ENCODE results near the gene MINDY2.

Gene MINDY2

GRCh38 chr15:58779554-58779953 is 8.5 kb downstream of the MINDY2 start:
- H3K27ac ChIP-seq (replicated peaks), result no peak overlapping the region
- TF ChIP-seq, protein P1, sequence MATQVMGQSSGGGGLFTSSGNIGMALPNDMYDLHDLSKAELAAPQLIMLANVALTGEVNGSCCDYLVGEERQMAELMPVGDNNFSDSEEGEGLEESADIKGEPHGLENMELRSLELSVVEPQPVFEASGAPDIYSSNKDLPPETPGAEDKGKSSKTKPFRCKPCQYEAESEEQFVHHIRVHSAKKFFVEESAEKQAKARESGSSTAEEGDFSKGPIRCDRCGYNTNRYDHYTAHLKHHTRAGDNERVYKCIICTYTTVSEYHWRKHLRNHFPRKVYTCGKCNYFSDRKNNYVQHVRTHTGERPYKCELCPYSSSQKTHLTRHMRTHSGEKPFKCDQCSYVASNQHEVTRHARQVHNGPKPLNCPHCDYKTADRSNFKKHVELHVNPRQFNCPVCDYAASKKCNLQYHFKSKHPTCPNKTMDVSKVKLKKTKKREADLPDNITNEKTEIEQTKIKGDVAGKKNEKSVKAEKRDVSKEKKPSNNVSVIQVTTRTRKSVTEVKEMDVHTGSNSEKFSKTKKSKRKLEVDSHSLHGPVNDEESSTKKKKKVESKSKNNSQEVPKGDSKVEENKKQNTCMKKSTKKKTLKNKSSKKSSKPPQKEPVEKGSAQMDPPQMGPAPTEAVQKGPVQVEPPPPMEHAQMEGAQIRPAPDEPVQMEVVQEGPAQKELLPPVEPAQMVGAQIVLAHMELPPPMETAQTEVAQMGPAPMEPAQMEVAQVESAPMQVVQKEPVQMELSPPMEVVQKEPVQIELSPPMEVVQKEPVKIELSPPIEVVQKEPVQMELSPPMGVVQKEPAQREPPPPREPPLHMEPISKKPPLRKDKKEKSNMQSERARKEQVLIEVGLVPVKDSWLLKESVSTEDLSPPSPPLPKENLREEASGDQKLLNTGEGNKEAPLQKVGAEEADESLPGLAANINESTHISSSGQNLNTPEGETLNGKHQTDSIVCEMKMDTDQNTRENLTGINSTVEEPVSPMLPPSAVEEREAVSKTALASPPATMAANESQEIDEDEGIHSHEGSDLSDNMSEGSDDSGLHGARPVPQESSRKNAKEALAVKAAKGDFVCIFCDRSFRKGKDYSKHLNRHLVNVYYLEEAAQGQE (IDR thresholded peaks at IDR 0.05; ENCODE audit: insufficient replicate concordance, low read depth), result no peak
- TF ChIP-seq SPI1 (IDR thresholded peaks at IDR 0.05; ENCODE audit: borderline replicate concordance, low read depth) (no peak), POLR2AphosphoS5 (IDR thresholded peaks at IDR 0.05; ENCODE audit: low read depth) (no peak), GABPA (IDR thresholded peaks at IDR 0.05; ENCODE audit: low read depth) (no peak)
- TF ChIP-seq, protein P2, sequence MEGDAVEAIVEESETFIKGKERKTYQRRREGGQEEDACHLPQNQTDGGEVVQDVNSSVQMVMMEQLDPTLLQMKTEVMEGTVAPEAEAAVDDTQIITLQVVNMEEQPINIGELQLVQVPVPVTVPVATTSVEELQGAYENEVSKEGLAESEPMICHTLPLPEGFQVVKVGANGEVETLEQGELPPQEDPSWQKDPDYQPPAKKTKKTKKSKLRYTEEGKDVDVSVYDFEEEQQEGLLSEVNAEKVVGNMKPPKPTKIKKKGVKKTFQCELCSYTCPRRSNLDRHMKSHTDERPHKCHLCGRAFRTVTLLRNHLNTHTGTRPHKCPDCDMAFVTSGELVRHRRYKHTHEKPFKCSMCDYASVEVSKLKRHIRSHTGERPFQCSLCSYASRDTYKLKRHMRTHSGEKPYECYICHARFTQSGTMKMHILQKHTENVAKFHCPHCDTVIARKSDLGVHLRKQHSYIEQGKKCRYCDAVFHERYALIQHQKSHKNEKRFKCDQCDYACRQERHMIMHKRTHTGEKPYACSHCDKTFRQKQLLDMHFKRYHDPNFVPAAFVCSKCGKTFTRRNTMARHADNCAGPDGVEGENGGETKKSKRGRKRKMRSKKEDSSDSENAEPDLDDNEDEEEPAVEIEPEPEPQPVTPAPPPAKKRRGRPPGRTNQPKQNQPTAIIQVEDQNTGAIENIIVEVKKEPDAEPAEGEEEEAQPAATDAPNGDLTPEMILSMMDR (IDR thresholded peaks at IDR 0.05; ENCODE audit: insufficient read depth, low read length), result no peak
- no peaks in the 10 kb centered on the region for H3K27me3 ChIP-seq (ENCODE audit: insufficient read depth, poor library complexity, severe bottlenecking)
- H3K4me3 ChIP-seq (replicated peaks; ENCODE audit: insufficient read depth, low read length), result no peak overlapping the region
- no peak for DNase-seq (ENCODE audit: low read depth in 1 of 2, low spot score in 1 of 2)

DNA sequence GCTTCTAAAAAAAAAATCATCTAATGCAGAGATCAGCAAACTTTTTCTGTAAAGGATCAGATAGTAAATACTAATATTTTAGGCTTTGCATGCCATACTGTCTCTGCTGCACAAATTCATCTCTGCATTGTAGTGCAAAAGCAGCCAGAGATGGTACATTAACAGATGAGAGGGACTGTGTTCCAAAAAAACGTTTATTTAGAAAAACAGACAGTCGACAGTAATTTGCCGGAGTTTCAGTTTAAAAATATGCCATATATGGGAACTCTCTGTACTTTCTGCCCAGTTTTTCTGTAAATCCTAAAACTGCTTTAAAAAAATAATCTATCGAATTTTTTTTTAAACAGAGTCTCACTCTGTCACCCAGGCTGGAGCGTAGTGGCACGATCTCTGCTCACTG is 14.3 kb downstream of the MINDY2 start:
- no peak for TF ChIP-seq SPI1 (IDR thresholded peaks at IDR 0.05; ENCODE audit: borderline replicate concordance, low read depth)
- TF ChIP-seq, protein P2 (IDR thresholded peaks at IDR 0.05; ENCODE audit: insufficient read depth, low read length), result no peak
- no peak for TF ChIP-seq POLR2AphosphoS5 (IDR thresholded peaks at IDR 0.05; ENCODE audit: low read depth)
- TF ChIP-seq, protein P1 (IDR thresholded peaks at IDR 0.05; ENCODE audit: insufficient replicate concordance, low read depth), result no peak
- no peak for TF ChIP-seq GABPA (IDR thresholded peaks at IDR 0.05; ENCODE audit: low read depth)
- Histone ChIP-seq H3K27me3 (ENCODE audit: insufficient read depth, poor library complexity, severe bottlenecking) (no peaks in the 10 kb centered on the region), H3K4me3 (replicated peaks; ENCODE audit: insufficient read depth, low read length) (no peak overlapping the region), H3K27ac (replicated peaks) (no peak overlapping the region)
- no peak for DNase-seq (ENCODE audit: low read depth in 1 of 2, low spot score in 1 of 2)

- no peak for DNase-seq (ENCODE audit: low read depth in 1 of 2, low spot score in 1 of 2)
These were observed 17.1 kb downstream of the MINDY2 start for GRCh38 chr15:58788056-58788710.

More at GRCh38 chr15:58788056-58788710, 17.1 kb downstream of the MINDY2 start:
- Histone ChIP-seq H3K4me3 (replicated peaks; ENCODE audit: insufficient read depth, low read length) (no peak overlapping the region), H3K27me3 (ENCODE audit: insufficient read depth, poor library complexity, severe bottlenecking) (no peaks in the 10 kb centered on the region), H3K27ac (replicated peaks) (no peak overlapping the region)
- no peak for TF ChIP-seq SPI1 (IDR thresholded peaks at IDR 0.05; ENCODE audit: borderline replicate concordance, low read depth)
- TF ChIP-seq, protein P1 (IDR thresholded peaks at IDR 0.05; ENCODE audit: insufficient replicate concordance, low read depth), result no peak
- TF ChIP-seq POLR2AphosphoS5 (IDR thresholded peaks at IDR 0.05; ENCODE audit: low read depth), result no peak
- no peak for TF ChIP-seq GABPA (IDR thresholded peaks at IDR 0.05; ENCODE audit: low read depth)
- TF ChIP-seq, protein P2 (IDR thresholded peaks at IDR 0.05; ENCODE audit: insufficient read depth, low read length), result no peak
